NCI-H146 treated with DMSO at 0.1 percent for 48 hours (cell line): ENCODE results near the gene ROBO2.

Experiments used
- DNase-seq: peaks from one replicate; lab custom pipeline; 2025; ENCODE audit not compliant: unreplicated experiment; lab: John Stamatoyannopoulos, UW

The ROBO2 gene

DNA sequence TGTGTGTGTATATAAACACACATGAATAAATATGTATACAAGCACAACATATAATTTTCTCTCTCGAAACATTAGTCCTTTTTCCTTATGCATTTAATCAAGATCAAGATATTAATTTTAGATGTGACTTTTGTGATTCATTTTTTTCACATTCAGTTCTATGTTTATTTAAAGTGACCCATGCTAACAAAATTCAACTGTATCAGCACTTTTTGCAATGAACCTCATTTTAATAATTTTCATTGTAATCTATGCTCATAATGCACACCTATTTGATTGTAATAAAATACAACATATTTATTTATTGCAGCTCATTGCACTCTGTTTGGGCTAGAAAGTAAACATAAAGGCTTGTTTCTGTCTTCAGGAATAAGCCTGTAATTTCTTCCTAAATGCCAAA, 586.3 kb downstream of the ROBO2 start:
- no peak for DNase-seq

DNA sequence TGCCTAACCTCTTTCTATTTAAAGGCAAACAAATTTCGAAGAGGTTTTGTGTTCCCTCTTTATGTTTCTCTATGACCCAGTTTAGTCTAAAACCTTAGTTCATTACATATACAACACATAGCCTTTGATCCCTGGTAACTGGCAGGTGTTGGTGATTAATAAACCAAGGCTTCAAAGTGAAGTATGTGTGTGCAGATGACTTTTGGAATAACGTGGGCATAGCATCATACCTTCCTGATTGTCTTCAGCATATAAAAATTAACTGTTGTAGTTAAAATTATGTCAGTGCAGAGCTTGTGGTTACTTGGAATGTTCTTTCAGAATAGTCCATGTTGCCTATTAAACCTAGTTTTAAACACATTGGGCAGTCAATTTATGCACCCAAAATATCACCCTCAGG, 608.3 kb downstream of the ROBO2 start:
- no peak for DNase-seq

GRCh38 chr3:77648664-77649063, 608.8 kb downstream of the ROBO2 start:
- DNase-seq = no peak

- no peak for DNase-seq
These were observed 612.7 kb downstream of the ROBO2 start for GRCh38 chr3:77652624-77653023.

GRCh38 chr3:77655396-77655795, 615.5 kb downstream of the ROBO2 start:
- DNase-seq = no peak

DNA sequence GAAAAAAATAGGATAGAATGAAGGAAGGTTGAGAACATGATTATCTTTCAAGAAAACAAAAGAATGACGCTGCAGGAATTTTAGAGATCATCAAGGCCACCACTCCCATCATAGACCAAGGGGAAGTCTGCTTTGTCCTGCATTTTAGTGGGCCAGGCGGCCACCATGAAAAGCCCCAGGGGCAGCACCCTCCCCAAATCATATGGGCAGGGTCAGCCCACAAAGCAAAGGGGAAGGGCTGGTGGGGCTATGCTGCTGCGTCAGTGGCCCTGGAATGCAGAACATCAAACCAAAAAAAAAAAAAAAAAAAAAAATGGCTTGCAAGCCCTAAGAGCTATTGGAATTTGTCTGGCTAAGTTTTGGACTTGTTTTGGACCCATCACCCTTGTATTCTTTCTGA, 620.8 kb downstream of the ROBO2 start:
- DNase-seq = no peak

DNA sequence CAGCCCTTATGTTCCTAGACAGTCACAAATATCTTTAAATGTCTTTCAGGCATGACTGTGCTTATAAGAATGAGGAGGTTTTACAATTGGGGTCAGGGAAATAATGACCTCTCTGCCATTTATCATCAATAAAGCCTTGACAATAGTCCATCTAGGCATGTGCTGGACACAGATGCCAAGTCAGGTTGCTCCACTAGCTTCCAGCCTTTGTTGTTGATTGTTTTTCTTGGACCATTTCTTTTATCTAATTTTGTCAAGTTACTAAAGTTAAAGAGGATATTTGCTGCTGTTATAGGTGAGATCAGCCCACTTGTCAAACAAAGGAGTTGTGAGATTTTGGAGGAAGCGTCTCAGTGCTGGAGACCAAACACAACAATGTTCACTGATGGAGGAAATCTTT, 628.0 kb downstream of the ROBO2 start:
- DNase-seq = no peak

DNA sequence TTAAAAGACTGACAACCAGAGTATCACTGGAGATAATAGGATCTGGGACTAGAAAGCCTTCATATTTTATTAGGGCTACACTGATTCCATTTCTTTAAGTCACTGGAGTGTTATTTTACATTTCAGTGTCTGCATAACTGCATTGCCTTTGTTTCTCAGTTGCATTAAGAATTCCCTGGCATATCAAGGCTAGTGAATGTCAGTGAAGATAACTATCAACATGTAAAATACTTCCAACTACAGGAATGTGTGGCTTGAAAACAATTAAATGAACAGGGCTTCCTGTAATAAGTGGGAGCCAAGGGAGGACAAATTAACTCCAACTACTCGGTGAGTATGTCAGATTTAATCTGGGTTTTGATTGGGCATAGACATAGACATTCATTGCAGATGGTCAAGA, 628.5 kb downstream of the ROBO2 start:
- no peak for DNase-seq

GRCh38 chr3:77672016-77672415, 632.1 kb downstream of the ROBO2 start:
- DNase-seq = no peak

GRCh38 chr3:77682162-77682561, 642.3 kb downstream of the ROBO2 start:
- no peak for DNase-seq

DNA sequence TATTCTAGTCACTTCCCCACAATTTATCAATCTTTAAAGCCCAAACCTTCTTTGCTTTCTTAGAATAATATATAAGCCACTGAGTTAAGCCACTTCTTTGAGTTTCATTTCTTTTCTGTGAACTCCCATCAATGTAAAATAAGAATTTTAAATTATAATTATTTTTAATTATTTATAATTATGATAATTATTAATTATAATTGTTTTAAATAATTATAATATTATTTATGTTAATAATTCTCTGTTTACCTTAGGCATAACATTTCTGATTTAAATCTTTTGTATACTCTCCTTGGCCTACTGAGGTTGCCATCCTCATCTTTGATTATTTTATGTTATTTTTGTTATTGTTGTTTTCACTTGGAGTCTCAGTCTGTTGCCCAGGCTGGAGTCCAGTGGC, 644.2 kb downstream of the ROBO2 start:
- DNase-seq = no peak

DNA sequence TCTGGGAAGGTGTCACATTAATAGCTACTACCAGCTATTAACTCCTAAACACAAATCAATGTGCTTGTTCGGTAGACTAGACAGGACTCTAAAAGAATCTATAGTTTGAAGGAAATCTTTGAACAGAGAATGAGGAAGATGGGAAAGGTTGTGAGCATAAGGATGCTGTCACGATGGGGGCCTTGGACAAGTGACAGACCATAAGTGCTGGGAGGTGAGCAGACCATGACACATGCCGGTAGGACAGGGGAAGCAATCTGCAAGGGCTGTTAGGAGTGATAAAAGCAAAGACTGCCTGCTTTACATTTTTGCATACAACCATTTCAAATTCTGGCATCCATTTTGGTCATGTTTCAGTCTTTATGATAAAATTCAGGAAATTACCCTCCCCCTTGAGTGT, 645.8 kb downstream of the ROBO2 start:
- DNase-seq = no peak

DNA sequence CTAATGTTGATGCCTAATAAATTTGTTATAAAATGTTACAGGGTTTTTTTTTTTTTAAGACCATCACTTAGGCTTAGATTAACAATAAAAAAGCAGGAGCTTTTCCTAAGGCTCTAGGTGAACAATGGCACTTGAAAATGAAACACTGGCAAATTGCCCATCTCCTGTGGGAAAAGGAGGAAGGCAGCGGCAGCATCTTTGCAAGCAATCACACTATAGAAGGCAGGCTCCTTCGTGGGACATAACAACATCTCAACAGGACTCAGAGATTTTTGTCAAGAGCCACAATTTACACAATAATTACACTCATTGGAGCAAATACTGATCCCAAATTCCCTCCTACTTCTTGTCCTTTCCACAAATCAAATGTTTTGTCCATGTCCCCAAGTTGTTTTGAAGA, 646.7 kb downstream of the ROBO2 start:
- DNase-seq = no peak

- no peak for DNase-seq
These were observed 647.6 kb downstream of the ROBO2 start for GRCh38 chr3:77687545-77687944.

GRCh38 chr3:77690284-77690845, 650.5 kb downstream of the ROBO2 start:
- DNase-seq = no peak

DNA sequence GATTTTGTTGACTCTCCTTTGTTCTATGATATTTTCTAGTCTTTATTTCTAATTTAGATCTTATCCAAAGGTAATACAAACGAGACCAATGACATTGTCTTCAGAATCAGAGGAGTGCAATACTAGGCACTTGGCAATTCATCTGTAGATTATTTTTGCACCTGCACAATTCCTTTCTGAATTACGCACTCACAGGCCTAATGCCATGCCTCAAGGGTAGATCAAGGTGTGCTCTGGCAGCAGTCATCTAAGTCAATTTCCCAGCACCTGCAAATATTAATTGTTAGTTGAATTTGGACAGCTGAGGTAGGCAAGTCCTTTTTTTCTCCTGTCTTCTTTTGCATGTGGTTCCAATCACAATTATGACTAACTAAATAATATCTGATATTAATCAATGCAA, 653.2 kb downstream of the ROBO2 start:
- DNase-seq = no peak

GRCh38 chr3:77699125-77699691, 659.3 kb downstream of the ROBO2 start:
- DNase-seq = no peak
